DND-41 (cell line): Measurements from ENCODE around the gene NTMT2.

Source experiments
- CTCF ChIP-seq: IDR thresholded peaks from 2 replicates; pipeline ENCODE4 v1.5.1; 2012; ENCODE audit warnings: borderline replicate concordance, low read length, moderate library complexity, mild to moderate bottlenecking; ENCODE audit not compliant: poor library complexity, severe bottlenecking; ENCODE audit errors: extremely low read depth
- EZH2 ChIP-seq: IDR thresholded peaks from 3 replicates; pipeline ENCODE4 v1.6.1; 2012; ENCODE audit warnings: borderline replicate concordance, low read depth, mild to moderate bottlenecking, moderate library complexity, low read length, inconsistent platforms; ENCODE audit not compliant: severe bottlenecking

DNA sequence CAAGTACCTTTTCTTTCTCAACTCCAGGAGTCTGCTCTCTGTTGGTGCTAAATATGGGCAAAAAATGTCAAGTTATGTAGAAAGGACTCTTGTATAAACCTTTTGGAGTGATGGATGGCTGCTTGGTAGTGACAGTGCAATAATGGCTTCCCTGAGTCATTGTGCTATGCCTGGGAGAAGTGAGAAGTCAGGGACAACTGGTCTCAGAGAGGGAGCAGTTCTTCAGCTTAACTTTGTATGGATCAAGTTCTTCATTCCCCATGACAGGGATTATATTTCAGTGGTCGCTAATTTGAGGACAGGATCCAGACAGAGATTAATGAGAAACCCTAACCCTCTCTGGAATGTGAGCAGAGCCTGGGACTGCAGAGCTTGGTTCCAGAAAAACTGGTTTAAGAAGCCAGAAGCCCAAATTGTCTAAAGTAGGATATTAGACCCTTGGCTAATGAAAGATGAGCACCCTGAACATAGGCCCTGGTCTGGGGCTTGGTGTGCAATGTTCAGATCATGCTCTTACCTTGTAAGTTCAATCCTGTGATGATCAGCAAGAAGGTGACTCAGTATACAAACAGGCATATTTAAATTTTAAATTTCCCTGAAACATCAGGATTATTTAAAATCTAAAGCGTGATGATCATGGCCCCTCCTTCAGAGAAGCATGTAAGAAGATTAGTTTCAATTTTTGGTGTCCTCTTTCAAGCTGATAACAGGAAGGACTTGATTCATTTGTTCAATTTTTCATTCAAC, 50.9 kb downstream of the NTMT2 start:
- TF ChIP-seq CTCF (no peak), EZH2 (no peak)
